ENCODE results near the gene SLC35G4.
"Not testable (repeated sequence)": the region's sequence is repeated elsewhere in the genome, so short reads cannot be mapped to it uniquely, and the experiment has no call there.

SLC35G4 gene
- total RNA-seq = 0 reads per million in 4 experiments

DNA sequence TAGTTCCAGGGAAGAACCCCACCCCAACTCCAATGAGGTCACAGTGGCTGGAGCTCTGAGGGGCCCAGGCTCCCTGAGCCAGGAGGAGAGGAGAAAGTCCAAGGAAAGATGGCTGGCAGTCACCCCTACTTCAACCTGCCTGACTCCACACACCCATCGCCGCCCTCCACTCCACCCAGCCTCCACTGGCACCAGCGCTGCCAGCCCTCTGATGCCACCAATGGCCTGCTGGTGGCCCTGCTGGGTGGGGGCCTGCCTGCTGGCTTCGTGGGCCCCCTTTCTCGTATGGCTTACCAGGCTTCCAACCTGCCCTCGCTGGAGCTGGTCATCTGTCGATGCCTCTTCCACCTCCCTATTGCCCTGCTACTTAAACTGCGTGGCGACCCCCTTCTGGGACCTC is at the start of gene SLC35G4:
TSS of gene SLC35G4 (plus strand) at position 109 of the 400 bp plus-strand sequence. CDS start at position 109, 0 bp downstream.
- DNase-seq = not testable (repeated sequence)

DNA sequence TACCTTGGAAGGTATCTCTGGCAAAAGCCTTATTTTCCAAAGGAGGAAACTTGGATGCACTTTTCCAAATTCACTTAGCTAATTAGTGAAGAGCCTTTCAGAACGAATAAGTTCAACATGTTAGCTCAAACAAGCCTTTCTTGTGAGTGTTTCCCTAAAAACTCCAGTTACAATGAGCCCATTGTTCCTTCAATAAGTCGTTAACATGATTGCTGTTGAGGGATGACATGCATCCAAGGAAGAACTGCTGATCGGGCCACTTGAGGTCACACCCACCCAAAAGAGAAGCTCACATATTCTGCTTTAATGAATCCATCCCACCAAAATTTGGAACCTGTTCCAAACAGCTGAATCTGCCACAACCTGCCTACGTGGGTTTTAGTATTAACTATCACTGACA is 48.1 kb upstream of the SLC35G4 start:
- no peak for DNase-seq

DNA sequence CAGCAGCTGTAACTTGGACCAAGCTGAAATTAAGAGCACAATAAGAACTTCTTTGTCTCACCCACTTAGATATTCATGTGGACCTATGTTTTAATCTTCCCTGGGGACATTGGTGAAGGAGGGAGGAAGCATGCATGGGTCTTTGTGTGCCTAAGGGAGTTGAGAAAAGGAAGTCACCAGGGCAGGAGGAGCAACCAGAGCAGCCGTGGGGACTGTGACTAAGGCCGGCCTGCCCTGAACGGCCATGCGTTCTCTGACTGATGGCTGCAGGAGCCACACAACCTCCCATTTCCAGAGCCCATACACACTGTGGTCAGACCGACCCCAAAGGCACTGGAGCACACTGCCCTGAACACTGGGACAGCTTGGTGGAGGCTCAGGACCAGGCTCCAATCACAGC is 43.7 kb upstream of the SLC35G4 start:
- no peak for DNase-seq

DNA sequence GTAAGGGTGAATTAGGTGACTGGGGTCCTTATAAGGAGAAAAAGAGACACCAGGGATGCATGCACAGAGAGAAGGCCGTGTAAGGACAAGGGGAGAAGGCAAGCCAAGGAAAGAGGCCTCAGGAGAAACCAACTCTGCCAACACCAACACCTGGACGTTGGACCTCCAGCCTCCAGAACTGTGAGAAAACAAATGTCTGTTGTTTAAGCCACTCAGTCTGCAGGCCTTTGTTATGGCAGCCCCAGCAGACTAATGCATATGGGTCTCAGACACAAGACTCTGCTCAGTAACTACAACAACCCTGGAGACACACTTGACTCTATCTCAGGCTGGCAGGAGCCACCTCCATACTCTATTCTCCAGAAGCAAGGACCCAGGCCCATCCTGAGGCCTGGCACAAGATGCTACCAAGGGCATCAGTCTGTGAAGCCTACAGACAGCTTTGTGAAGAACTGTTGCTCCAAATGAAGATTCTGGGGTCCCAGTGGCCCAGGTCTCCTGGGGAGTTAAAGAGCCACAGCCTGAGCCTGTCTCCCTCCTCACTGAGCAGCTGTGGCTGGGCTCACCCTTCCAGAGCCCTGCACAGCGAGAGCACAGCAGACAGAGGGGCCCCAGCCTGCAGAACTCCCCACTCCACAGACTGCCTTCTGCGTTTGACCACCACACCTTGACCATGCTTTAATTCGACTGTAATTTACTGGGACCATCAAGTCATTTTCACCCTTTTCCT is 43.0 kb upstream of the SLC35G4 start:
- no peak for DNase-seq

DNA sequence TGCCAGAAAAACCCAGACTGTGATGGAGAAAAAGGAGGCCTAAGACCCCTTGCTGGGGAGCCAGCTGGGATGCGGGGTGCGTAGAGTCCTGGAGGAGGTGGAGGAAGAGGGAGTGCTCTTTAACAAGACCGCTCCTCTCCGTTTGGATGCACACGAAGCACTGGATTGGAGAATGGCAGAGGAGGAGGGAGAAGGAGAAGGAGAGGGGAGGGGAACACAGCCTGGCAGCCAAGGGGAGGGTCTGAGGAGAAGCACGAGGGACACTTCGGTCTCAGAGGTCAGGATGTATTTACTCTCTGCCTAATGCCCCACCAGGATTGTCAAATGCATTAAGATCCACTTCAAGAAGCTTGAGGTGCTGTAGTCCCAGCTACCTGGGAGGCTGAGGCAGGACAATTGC is 42.0 kb upstream of the SLC35G4 start:
- no peak for DNase-seq

DNA sequence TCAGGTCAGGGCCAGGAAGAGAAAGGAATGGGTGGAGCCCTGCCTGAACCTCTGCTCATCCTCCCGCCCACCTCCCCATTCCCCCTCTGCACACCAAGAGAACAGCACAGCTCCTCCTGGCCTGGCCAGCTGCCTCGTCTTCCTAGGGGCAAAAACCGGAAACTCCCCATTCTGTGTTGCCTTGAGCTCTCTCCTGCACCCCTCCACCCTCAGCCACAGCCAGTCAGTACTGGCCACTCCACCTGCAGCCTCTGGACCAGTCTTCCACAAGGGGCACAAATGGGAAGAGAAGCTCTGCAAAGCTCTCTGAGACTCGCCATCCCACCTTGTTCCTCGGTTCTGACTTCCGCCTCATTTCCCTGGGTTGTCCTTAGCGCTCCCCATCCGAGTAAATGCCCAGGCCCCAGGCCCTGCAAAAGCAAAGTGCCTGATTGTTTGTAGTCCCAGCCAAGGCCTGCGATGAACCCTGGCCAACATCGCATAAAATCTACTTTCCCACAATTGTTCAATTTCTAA is 39.3 kb upstream of the SLC35G4 start:
- no peak for DNase-seq

DNA sequence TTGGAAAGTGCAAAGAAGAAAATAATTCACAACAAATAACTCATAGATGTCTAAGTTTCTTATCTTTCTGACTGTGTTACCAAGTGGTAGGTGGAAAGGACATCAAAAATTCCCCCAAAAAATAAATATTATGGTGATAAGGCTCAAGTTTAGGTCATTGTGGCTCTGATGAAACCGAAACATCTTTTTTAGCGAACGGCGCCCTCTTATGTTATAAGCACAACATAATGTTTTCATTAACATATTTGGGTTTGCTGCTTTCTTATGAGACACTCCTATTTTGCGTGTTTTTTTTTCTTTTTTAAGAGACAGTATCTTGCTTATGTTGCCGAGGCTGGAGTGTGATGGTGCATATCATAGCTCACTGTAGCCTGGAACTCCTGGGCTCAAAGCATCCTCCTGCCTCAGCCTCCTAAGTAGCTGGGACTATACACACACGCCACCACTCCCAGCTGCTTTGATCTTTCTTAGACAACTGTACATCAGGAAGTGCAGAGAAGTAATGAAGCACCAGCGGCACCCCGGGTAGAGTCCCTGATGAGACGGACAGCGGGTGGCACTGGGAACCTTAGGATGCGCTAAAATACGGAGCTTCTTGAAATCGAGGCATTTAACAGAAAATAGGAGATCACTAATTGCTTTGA is 38.5 kb upstream of the SLC35G4 start:
- no peak for DNase-seq

DNA sequence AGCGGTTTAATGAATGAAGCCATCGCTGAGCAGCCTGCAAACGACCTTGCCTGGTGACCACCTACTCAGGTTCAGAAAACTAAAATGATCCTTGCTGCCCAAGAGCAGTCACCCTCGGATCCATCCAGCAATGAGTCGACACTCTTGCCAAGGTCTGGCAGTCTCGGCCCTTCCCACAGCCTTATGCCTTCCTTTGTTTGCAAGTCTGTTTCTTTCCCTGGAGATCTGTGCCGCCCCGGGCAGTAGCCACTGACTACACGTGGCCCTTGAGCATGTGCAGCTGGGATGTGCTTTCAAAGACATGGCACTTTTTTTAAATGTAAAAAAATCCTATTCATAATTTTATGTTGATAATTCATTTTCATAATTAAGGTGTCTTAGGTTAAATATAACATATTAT is 37.2 kb upstream of the SLC35G4 start:
- no peak for DNase-seq

DNA sequence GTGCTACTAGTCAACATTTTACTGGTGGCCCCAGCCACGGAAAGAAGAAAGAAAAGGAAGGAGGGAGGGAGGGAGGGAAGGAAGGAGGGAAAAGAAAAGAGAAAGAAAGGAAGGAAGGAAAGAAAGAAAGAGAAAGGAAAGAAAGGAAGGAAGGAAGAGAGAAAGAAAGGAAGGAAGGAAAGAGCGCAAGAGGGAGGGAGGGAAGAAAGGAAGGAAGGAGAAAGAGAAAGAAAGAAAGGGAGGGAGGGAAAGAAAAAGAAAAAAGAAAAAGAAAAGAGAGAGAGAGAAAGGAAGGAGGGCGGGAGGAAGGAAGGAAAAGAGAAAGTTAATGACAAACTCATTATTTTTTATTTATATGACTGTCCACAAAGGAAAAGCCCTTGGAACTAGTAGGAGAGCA is 34.9 kb upstream of the SLC35G4 start:
- no peak for DNase-seq

DNA sequence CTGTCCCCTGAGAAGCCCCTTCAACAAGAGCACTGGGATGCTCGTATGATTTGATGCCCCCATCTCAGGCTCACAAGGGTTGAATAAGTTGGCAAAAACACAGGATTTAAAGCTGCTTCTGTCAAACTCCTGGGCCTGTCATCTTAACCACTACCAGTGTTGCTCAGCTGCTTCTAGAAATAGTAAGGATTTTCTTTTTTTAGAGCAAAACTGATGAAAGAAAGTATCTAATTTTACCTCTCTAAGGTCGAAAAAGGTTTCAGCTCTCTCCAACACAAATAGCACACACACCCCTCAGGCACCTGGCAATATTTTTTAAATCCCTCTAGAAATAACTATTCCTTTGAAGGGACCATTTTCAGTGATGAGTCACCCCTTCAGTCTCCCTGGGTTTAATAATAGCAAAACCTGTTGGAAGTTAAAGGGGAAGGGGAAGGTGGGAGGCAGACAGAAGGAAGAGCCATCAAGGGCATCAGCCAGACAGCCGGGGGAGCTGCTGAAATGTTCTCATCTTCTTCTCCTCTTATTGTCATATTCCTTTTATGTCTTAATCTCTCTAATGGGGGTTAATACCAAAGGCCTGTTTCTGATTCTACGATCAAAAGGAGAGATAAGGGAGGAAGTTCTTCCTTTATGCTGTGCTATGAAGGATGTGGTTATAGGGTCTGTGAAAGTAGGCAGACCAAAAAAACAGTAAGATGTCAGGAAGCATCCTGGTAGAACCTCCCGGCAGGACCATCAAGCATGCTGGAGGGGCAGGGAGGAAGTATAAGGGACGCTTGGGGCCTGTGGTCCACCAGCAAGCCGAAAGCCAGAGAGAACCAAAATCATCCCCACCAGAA is 31.9 kb upstream of the SLC35G4 start:
- no peak for DNase-seq

DNA sequence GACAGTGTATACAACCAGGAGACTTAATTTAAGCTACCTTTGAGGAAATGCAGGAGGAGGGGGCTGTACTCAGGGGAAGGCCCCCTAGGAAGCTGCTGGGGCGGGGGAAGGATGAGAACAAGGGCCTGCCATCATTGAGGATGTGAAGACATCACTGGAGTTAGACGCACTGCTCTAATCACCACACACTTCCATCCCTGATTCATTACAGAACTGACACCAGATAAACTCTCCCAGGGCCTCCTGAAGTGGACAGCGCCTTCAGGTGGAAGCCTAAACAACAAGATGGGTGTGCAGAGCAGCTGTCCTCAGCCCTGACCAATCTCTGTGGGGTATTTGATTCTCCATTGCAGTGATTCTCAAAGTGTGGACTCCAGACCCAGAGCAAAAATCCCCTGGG is 30.6 kb upstream of the SLC35G4 start:
- DNase-seq = no peak

DNA sequence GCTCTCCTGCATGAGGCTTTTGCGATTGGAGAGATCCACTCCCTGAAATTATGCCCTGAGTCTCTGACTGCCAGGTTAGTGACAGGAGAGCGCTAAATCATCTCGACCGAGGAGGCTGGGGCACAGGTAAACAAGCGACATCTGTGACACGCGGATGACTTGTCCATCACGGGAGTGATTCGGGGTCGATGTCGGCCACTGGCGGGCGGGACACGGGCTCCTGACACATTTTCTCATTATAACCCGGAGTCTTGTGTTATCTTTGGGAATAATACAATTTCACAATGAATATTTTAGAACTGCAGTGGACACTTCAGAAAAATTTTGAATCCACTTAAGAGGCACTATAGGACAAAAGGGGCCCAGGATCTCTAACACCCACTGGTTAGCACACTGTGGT is 29.5 kb upstream of the SLC35G4 start:
- DNase-seq = no peak

DNA sequence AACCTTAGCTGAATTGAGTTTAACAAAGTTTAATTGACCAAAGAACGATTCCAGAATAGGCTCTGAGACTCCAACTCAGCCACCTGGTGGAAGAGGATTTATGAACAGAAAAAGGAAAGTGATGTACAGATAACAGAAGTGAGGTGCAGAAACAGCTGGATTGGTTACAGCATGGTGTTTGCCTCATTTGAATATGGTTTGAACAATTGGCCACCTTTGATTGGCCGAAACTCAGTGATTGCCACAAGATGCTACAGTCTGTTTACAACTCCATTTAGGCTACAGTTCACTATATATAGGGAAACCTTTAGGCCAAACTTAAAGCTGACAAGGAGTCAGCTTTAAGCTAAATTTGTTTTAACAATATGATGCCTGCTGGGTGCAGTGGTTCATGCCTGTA is 28.1 kb upstream of the SLC35G4 start:
- no peak for DNase-seq

DNA sequence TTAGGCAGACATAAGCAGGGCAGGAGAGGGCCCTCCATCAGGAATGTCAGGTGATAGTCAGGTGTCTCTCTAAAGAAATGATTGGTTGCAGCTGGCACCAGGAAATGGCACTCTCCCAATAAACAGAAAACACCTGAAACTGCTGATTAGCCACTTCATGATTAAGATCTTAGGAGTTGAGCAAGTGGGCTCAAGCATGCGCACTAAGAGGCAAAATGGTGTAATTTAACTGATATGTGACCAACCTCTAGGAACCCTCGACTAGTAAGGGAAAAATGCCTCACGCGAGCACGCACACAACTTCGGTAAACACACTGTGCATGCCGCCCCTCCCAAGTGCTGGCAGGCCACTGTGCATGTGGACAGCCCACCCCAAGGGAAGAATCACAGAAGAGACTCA is 23.8 kb upstream of the SLC35G4 start:
- no peak for DNase-seq

DNA sequence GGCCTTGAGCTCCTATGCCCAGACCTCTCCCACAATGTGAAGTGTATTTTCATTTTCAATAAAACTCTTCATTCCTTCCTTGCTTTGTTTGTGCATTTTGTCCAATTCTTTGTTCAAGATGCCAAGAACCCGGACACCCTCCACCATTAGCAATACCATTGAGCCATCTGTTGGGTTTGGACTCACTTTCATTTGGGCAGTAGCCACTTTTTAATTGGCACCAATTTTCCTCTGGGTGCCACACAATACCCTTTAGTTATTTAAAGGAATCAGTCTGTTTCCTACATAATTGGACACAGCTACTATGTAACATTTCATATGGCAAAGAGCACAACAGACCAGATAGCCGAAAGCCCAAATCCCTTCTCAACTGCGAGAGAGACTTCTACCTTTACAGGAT is 22.5 kb upstream of the SLC35G4 start:
- no peak for DNase-seq

DNA sequence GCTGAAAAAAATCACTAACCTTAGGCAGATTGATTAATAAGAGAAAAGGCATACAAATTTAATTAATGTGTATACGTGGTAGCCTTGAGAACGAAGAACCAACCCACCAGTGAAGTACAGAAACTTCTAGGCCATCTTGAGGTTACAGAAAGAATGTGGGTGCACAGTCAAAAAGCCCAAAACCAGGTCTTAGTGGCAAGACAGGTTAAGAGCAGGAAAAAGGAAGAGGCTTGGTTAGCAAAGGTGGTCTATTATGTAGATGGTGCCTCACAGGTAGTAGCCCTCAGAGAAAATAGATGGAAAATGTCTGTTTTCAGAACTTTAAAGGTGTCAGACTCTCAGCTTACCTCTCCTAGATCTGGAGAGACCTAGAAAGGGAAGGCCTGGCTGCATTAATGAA is 22.0 kb upstream of the SLC35G4 start:
- DNase-seq = no peak

DNA sequence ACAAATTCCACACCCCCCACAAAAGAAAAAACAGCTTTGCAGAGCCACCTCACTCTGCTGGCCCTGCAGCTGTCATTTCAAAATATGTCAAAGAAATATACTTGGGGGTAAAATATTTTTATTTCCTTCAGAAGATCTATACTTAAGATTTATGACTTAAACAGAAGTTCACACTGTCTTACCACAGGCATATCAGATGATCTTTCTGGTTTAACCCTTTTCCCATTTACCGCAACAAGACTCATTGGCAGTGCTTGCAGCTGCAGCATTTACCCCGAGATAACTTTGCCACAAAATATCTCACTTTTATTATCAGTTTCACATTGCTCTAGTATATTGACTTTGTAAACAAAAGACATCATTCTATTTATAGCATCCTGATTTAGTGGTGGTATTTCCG is 21.6 kb upstream of the SLC35G4 start:
- DNase-seq = no peak

DNA sequence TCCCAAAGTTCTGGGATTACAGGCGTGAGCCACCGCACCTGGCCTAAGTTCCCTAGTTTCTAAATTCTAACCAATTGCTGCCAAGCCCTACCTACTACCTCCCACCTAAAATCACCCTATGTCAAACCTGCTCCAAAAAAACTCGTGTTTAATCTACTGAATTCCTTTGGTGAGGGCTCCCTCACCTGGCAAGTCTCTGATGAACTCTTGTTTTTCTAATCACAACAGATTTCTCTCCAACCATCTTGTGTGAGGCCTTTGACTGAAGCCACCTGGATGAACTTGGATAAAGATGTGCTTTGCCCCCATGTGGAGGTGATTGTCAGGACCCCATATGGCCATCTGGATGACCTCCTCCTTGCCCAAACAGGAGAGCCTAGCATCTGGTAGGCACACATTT is 17.4 kb upstream of the SLC35G4 start:
- DNase-seq = no peak

DNA sequence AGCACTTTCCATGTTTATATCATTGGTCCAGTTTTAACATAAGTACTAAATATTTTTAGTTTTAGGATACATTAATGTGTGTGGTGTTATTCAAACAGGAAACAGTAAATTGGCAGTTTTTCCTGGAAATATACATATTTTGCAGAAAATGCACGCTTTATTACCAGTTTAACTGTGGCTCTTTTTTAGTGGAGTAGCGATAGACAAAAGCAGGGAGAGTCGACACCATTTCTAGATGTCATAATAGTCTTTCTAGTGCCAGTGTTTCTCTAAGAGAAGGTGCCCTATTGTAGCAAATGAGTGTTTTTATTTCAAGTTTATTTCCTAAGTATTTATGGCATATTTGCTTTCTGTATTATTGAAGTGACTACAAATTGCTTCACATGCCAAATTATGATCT is 9.1 kb upstream of the SLC35G4 start:
- no peak for DNase-seq

DNA sequence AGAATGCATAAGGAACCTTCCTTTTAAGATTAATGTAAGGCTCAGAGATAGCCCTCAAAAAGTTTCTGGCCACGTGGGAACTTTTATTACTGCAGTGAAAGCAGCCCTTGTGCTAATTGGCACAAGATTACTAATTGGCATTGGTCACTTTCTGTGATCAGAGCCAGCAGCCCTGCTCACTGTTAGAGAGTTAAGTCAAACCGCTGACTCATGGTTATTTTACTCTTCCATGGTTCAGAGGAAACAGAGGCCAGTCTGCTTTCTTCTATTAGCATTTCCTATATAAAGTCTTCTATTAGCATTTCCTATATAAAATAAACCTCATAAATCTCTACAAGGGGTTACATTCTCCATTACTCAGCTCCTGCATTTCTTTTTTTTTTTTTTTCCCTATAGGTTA is 1.5 kb upstream of the SLC35G4 start:
- DNase-seq = no peak

DNA sequence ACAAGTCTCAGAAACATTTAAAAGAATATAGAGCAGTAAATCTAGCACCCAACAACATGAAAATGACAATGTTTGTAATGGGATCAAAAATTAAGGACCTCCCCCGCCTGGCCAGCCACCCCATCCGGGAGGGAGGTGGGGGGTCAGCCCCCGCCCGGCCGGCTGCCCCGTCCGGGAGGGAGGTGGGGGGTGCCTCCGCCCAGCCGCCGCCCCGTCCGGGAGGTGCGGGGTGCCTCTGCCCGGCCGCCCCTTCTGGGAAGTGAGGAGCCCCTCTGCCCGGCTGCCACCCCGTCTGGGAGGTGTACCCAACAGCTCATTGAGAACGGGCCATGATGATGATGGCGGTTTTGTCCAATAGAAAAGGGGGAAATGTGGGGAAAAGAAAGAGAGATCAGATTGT is 778 bp upstream of the SLC35G4 start:
- DNase-seq = not testable (repeated sequence)

DNA sequence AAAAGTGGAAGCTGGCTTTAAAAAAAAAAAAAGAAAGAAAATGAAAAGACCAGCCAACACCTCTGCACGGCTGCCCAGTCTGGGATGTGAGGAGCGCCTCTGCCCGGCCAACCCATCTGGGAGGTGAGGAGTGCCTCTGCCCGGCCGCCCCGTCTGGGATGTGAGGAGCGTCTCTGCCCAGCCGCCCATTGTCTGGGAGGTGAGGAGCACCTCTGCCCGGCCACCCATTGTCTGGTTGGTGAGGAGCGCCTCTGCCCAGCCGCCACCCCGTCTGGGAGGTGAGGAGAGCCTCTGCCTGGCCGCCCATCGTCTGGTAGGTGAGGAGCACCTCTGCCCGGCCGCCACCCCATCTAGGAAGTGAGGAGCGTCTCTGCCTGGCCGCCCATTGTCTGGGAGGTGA is 3.7 kb downstream of the SLC35G4 start:
- DNase-seq = not testable (repeated sequence)

DNA sequence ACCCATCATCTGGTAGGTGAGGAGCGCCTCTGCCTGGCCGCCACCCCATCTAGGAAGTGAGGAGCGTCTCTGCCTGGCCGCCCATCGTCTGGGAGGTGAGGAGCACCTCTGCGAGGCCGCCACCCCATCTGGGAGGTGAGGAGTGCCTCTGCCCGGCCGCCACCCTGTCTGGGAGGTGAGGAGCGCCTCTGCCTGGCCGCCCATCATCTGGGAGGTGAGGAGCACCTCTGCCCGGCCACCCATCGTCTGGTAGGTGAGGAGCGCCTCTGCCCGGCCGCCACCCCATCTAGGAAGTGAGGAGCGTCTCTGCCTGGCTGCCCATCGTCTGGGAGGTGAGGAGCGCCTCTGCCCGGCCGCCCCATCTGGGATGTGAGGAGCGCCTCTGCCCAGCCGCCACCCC is 4.2 kb downstream of the SLC35G4 start:
- not testable (repeated sequence) for DNase-seq

DNA sequence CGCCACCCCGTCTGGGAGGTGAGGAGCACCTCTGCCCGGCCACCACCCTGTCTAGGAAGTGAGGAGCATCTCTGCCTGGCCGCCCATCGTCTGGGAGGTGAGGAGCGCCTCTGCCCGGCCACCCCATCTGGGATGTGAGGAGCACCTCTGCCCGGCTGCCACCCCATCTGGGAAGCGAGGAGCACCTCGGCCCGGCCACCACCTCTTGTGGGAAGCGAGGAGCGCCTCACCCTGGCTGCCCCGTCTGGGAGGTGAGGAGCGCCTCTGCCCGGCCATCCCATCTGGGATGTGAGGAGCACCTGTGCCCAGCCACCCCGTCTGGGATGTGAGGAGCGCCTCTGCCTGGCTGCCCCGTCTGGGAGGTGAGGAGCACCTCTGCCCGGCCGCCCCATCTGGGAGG is 4.6 kb downstream of the SLC35G4 start:
- not testable (repeated sequence) for DNase-seq
